Psoas muscle (tissue), 8 donors: ENCODE data around the gene TMCO4. TPM values are rescaled to one million over a fixed set of nuclear protein-coding genes. Genes with fewer than 3 reads are reported as not detected.

Experiments used
- ATAC-seq, 4 donors: fragments of 200-7000 bp; cut with Tn5 transposase; one replicate each; pipeline ENCODE4 v1.9.1; 2020; ENCODE audit warnings: moderate library complexity in 3 of 4, mild to moderate bottlenecking in 2 of 4
- DNase-seq, 2 donors: peaks; one replicate each; pipeline ENCODE4 v3.0.0-alpha.2; 2020
- H3K27ac ChIP-seq: fragments of 200-600 bp; one replicate; pipeline ENCODE4 v1.8.0; 2022
- H3K27me3 ChIP-seq, 3 donors: fragments of 200-600 bp in 1 of 3; one replicate each; pipeline versions ENCODE4 v1.6.1 to v1.8.0; 2013 to 2022; ENCODE audit warnings: low read length in 2 of 3, mild to moderate bottlenecking in 2 of 3, moderate library complexity in 1 of 3; ENCODE audit not compliant: insufficient read depth in 3 of 3
- H3K36me3 ChIP-seq, 2 donors: fragments of 200-600 bp in 1 of 2; one replicate each; pipeline versions ENCODE4 v1.6.1 to v1.8.0; 2013 to 2022; ENCODE audit warnings: low read depth in 1 of 2, mild to moderate bottlenecking in 1 of 2, moderate library complexity in 1 of 2; ENCODE audit not compliant: insufficient read depth in 1 of 2
- H3K4me1 ChIP-seq: fragments of 200-600 bp; one replicate; pipeline ENCODE4 v1.8.0; 2022
- H3K4me3 ChIP-seq: fragments of 200-600 bp; one replicate; pipeline ENCODE4 v1.8.0; 2022; ENCODE audit warnings: mild to moderate bottlenecking
- H3K9me3 ChIP-seq: fragments of 200-600 bp; one replicate; pipeline ENCODE4 v1.8.0; 2022
- CTCF ChIP-seq: fragments of 200-600 bp; IDR thresholded peaks from one replicate; pipeline ENCODE4 v1.8.0; 2022; ENCODE audit warnings: antibody characterized with exemption
- whole genome bisulfite sequencing, 3 donors: extraction: QIAGEN DNeasy Blood & Tissue Kit; methylation state at CpG; one replicate each; pipeline versions ENCODE4 v1.1.6 to v1.1.7; 2013; 5-methylcytosine and 5-hydroxymethylcytosine counted together
- intact Hi-C, 2 donors: fragments of 100-400 bp; cut with DNase I; formaldehyde crosslinking; loops; one replicate each; pipeline versions ENCODE4 v1.11.0 to v1.14.2; 2022
- polyA plus RNA-seq, 3 donors: library from polyadenylated mRNA; stranded (reverse); fragments of 200-250 nt; gene quantifications; one replicate each; pipeline ENCODE4 v1.2.3, GENCODE V29; 2013
- total RNA-seq, 4 donors: library from RNA; stranded (reverse); fragmentation: NEBNext Ultra II Directional in 2 of 4; extraction: Animal tissue kit (Norgen Biotek cat#: 25700) in 2 of 4; gene quantifications; one replicate each; pipeline versions ENCODE4 v1.2.1 to v1.2.4, GENCODE V29; 2021 to 2023
- donor health status: healthy with polysubstance abuse.
- donor health status: DM: no; HTN: no; CAD: no; lungs with moderate emphysema.
- donor health status: Bipolar disorder and iron deficiency.
- donor health status: healthy.
- donor health status: DM: yes; HTN: yes; CAD: no.
- donor health status: DM: no; HTN: no; CAD: no.
- donor health status: DM: no; HTN: no; CAD: no.
- donor health status: DM: yes; HTN: yes; CAD: no.

The TMCO4 gene
- total and polyA plus RNA-seq, 7 donors, result 2.3 to 4.8 (median 3.2) TPM

GRCh38 chr1:19661721-19662228 lies 137.9 kb downstream of the TMCO4 start:
- H3K4me1 ChIP-seq, result no peaks in the 10 kb centered on the region
- peak; percentile 78 for TF ChIP-seq CTCF
- H3K27me3 ChIP-seq, result peaks cover 0 to 38% (median 13%) of the 10 kb centered on the region in 3 donors
- ATAC-seq, result peak in 1 of 4 donors; percentile 38
- H3K4me3 ChIP-seq, result no peak overlapping the region
- H3K27ac ChIP-seq, result no peak overlapping the region
- intact Hi-C loops, result loop anchor here in 1 of 2 donors (1.0 kb wide), 1 partner anchor 43 kb away; no protein-coding TSS in a partner anchor
- H3K36me3 ChIP-seq, result no peaks in the 10 kb centered on the region
- no peak for DNase-seq
- 9 to 19% (median 13%) methylated on average over 9 of the region's 9 CpGs for WGBS, 3 donors
- H3K9me3 ChIP-seq, result no peaks in the 10 kb centered on the region

GRCh38 chr1:19658186-19658585 lies 141.5 kb downstream of the TMCO4 start:
- DNase-seq (peak in 1 of 2 donors; percentile 50), ATAC-seq (no peak)
- TF ChIP-seq CTCF, result no peak
- Histone ChIP-seq H3K4me1 (no peaks in the 10 kb centered on the region), H3K27me3 (peaks cover 0 to 6% (median 0%) of the 10 kb centered on the region in 3 donors), H3K36me3 (no peaks in the 10 kb centered on the region), H3K27ac (no peak overlapping the region), H3K4me3 (no peak overlapping the region), H3K9me3 (no peaks in the 10 kb centered on the region)
- WGBS, 3 donors, result 85 to 94% (median 90%) methylated on average over 11 to 13 of the region's 13 CpGs
- intact Hi-C loops, result loop anchor here in 1 of 2 donors (10.0 kb wide), 2 partner anchors 273 to 403 kb away; partner anchors contain the start of genes EMC1 and MRTO4

- Histone ChIP-seq H3K27me3 (peaks cover 0 to 3% (median 0%) of the 10 kb centered on the region in 3 donors), H3K27ac (no peak overlapping the region), H3K9me3 (no peaks in the 10 kb centered on the region), H3K4me3 (no peak overlapping the region), H3K4me1 (no peaks in the 10 kb centered on the region), H3K36me3 (no peaks in the 10 kb centered on the region)
- ATAC-seq (no peak), DNase-seq (peak in 1 of 2 donors; percentile 32)
- no peak for TF ChIP-seq CTCF
- intact Hi-C loops, result loop anchor here in 1 of 2 donors (2.0 to 10.0 kb wide), 3 partner anchors 273 to 403 kb away; partner anchors contain the start of genes EMC1 and MRTO4
- WGBS, 3 donors, result 87 to 90% (median 87%) methylated on average over 10 of the region's 10 CpGs
These were observed 142.2 kb downstream of the TMCO4 start for GRCh38 chr1:19657511-19657910.

GRCh38 chr1:19656780-19657466 lies 142.8 kb downstream of the TMCO4 start:
- ATAC-seq (no peak), DNase-seq (peak in 1 of 2 donors; percentile 34)
- Histone ChIP-seq H3K9me3 (no peaks in the 10 kb centered on the region), H3K27ac (no peak overlapping the region), H3K36me3 (no peaks in the 10 kb centered on the region), H3K27me3 (peaks cover 0 to 3% (median 0%) of the 10 kb centered on the region in 3 donors), H3K4me1 (no peaks in the 10 kb centered on the region), H3K4me3 (no peak overlapping the region)
- no peak for TF ChIP-seq CTCF
- intact Hi-C loops, result loop anchor here in 1 of 2 donors (2.0 to 10.0 kb wide), 3 partner anchors 272 to 402 kb away; partner anchors contain the start of genes EMC1 and MRTO4
- WGBS, 3 donors, result 73 to 77% (median 75%) methylated on average over 8 to 15 of the region's 15 CpGs
